ENCODE results near the gene JOSD1. TPM values are rescaled to one million over a fixed set of nuclear protein-coding genes. Genes with fewer than 3 reads are reported as not detected.

Gene JOSD1
- total RNA-seq, 1 donor from 2014 or later, result 52.1 TPM

DNA sequence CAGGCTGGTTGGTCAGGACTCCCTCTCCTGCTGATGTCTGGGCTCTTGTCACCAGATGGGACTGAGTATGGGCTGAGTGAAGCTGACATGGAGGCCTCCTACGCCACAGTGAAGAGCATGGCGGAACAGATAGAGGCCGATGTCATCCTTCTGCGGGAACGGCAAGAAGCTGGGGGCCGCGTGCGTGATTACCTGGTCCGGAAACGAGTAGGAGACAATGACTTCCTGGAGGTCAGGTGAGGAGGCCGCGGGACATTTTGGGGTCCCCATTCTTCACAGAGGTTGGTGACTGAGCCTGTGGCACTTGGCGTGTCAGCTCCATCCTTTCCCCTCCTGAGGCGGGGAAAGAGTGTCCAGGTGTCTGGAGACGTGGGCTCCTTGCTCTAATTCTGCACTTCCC is 15.1 kb upstream of the JOSD1 start:
- intact Hi-C loops (cut with DNase I), result no loop called here
- ATAC-seq, result no peak
- Histone ChIP-seq H3K9me3 (no peaks in the 10 kb centered on the region), H3K27ac (no peak overlapping the region), H3K4me3 (no peak overlapping the region), H3K27me3 (no peaks in the 10 kb centered on the region), H3K4me1 (peaks cover 14% of the 10 kb centered on the region), H3K36me3 (peaks cover 31% of the 10 kb centered on the region)
- DNase-seq, result peak; percentile 57
- TF ChIP-seq, protein P1, sequence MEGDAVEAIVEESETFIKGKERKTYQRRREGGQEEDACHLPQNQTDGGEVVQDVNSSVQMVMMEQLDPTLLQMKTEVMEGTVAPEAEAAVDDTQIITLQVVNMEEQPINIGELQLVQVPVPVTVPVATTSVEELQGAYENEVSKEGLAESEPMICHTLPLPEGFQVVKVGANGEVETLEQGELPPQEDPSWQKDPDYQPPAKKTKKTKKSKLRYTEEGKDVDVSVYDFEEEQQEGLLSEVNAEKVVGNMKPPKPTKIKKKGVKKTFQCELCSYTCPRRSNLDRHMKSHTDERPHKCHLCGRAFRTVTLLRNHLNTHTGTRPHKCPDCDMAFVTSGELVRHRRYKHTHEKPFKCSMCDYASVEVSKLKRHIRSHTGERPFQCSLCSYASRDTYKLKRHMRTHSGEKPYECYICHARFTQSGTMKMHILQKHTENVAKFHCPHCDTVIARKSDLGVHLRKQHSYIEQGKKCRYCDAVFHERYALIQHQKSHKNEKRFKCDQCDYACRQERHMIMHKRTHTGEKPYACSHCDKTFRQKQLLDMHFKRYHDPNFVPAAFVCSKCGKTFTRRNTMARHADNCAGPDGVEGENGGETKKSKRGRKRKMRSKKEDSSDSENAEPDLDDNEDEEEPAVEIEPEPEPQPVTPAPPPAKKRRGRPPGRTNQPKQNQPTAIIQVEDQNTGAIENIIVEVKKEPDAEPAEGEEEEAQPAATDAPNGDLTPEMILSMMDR (IDR thresholded peaks at IDR 0.05), result no peak

DNA sequence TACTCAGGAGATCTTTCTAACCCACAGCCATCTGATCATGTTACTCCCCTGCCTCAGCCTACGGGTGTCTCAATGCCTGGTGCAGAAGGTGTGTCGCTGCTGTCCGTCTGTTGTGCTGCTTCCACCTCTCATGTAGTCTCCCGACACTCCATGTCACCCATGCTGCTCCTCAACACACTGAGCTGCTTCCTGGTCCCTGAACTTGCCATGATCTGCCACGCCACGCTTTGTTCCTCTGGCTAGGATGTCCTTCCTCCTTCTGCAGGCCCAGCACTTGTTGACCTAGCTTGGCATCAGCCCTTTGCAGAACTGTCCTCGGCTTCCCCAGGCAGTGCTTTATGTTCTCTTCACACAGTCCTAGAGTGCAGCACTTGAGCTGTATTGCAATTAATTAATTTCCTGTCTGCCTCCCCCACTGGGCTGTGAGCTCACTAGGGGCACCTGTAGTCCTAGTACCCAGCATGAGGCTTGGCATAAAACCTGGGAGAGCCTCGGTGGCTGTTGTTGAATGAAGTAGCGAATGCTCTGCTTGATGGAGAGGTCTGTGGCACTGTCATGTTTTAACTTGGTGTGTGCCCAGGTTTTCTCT is 14.5 kb upstream of the JOSD1 start:
- Histone ChIP-seq H3K27ac (no peak overlapping the region), H3K27me3 (no peaks in the 10 kb centered on the region), H3K36me3 (peaks cover 31% of the 10 kb centered on the region), H3K4me1 (peaks cover 14% of the 10 kb centered on the region), H3K4me3 (no peak overlapping the region), H3K9me3 (no peaks in the 10 kb centered on the region)
- intact Hi-C loops (cut with DNase I), result no loop called here
- TF ChIP-seq, protein P1 (IDR thresholded peaks at IDR 0.05), result no peak
- DNase-seq, result peak; percentile 60
- peak; percentile 62 for ATAC-seq

DNA sequence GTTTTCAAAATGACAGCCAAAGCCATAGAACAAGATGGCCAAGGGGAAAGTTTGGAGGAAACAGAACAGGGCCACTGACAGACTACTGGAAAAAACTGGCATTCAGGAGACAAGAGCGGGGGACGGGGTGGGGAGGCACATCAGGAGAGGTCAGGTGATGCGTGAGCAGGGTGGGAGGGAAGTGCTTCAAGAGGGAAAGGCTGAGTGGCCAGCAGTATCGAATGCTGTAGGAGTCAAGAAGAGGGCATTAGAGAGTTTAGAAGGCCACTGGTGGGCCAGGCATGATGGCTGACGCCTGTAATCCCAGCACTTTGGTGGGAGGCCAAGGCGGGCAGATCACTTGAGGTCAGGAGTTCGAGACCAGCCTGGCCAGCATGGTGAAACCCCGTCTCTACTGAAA is 13.2 kb upstream of the JOSD1 start:
- H3K9me3 ChIP-seq, result no peaks in the 10 kb centered on the region
- intact Hi-C loops (cut with DNase I), result no loop called here
- peaks cover 14% of the 10 kb centered on the region for H3K4me1 ChIP-seq
- ATAC-seq (no peak), DNase-seq (no peak)
- H3K4me3 ChIP-seq, result no peak overlapping the region
- H3K27me3 ChIP-seq, result no peaks in the 10 kb centered on the region
- peaks cover 39% of the 10 kb centered on the region for H3K36me3 ChIP-seq
- no peak overlapping the region for H3K27ac ChIP-seq
- TF ChIP-seq, protein P1 (IDR thresholded peaks at IDR 0.05), result no peak

DNA sequence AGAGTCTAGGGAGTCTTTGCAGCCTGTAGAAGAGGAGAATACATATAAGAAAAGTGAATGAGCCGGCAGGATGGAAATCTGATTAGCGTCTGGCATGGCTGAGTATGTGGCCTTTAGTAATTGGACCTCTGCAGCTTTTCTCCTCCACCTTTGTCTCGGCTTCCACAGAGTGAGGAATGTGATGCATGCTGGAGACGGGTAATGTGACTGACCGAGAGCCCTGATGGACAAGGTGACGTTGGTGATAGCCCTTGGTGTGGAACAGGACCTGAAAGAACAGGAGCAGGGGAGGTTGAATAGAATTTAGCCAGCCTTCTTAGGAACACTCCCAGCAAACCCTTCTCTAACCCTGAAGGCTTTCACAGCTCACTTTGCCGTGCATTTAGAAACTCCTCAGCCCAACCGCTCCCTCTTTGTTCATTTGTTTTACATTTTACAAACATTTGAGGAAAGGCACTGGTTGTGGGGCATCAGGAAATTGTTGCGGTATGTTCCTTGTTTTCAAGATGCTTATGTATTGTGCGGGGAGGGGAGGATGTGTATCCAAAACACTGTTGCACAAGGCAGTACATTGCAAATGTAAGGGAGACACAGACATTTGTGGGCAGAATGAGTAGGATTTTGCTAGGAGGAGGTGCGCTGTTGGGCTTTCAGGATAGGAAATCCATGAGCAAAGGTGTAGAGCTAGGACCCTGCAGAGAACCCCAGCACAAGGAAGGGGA is 11.9 kb upstream of the JOSD1 start:
- peaks cover 27% of the 10 kb centered on the region for H3K4me1 ChIP-seq
- H3K9me3 ChIP-seq, result no peaks in the 10 kb centered on the region
- H3K36me3 ChIP-seq, result peaks cover 36% of the 10 kb centered on the region
- no peak for DNase-seq
- no peak overlapping the region for H3K4me3 ChIP-seq
- H3K27me3 ChIP-seq, result no peaks in the 10 kb centered on the region
- TF ChIP-seq, protein P1 (IDR thresholded peaks at IDR 0.05), result no peak
- ATAC-seq, result no peak
- intact Hi-C loops (cut with DNase I), result no loop called here
- H3K27ac ChIP-seq, result no peak overlapping the region

DNA sequence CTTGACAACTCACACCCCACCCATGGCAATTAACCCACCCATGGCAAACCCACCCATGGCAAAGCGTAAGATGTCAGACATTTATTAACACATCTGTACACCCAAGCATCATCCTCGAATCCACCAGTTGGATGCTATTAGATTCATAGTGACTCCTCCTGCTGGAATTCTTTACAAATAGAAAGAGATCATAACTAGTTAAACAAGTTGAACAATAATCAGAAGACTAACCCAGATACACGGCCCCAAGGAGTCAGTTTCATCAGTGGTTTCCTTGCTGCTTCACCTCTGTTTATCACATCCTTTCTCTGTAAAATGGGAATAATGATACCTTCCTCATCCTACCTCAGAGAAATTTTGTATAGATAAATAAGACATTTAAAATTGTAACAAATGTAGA is 10.1 kb upstream of the JOSD1 start:
- peaks cover 34% of the 10 kb centered on the region for H3K4me1 ChIP-seq
- TF ChIP-seq, protein P1 (IDR thresholded peaks at IDR 0.05), result no peak
- no peaks in the 10 kb centered on the region for H3K27me3 ChIP-seq
- no peak overlapping the region for H3K4me3 ChIP-seq
- peaks cover 19% of the 10 kb centered on the region for H3K36me3 ChIP-seq
- ATAC-seq (no peak), DNase-seq (no peak)
- no peaks in the 10 kb centered on the region for H3K9me3 ChIP-seq
- intact Hi-C loops (cut with DNase I), result no loop called here
- H3K27ac ChIP-seq, result no peak overlapping the region

Measured in upper lobe of right lung (tissue), 1 donor.